GM10248 (cell line): ENCODE data around the gene RPH3AL.
"Not testable (repeated sequence)": the region's sequence is repeated elsewhere in the genome, so short reads cannot be mapped to it uniquely, and the experiment has no call there.

ENCODE experiments used
- CTCF ChIA-PET: fragments of 300-600 bp; sonication (Branson Sonifier 250); formaldehyde crosslinking; extraction: SDS; loops from one replicate; lab custom pipeline; 2021; ENCODE audit warnings: antibody characterized with exemption; lab: Yijun Ruan, JAX
- POLR2A ChIA-PET: fragments of 350-650 bp; sonication (Branson Sonifier 250); formaldehyde crosslinking; extraction: SDS; loops from one replicate; lab custom pipeline; 2020; ENCODE audit warnings: antibody characterized with exemption; lab: Yijun Ruan, JAX
- DNase-seq: peaks from one replicate; pipeline ENCODE4 v3.0.0; 2012; ENCODE audit errors: extremely low spot score
- CTCF ChIP-seq: IDR thresholded peaks from 2 replicates; pipeline ENCODE4 v1.5.1; 2012; ENCODE audit warnings: mild to moderate bottlenecking, low read depth; ENCODE audit errors: extremely low read depth, missing control alignments, control extremely low read depth

RPH3AL gene

GRCh38 chr17:319266-319665 lies 33.3 kb downstream of the RPH3AL start:
- ChIA-PET POLR2A (no interaction called here), CTCF (no interaction called here)
- DNase-seq, result no peak
- TF ChIP-seq CTCF, result no peak

GRCh38 chr17:317070-317469 lies 35.5 kb downstream of the RPH3AL start:
- CTCF ChIA-PET, POLR2A ChIA-PET, DNase-seq: not testable (repeated sequence)

- DNase-seq, CTCF ChIA-PET, POLR2A ChIA-PET: not testable (repeated sequence)
These were observed 37.2 kb downstream of the RPH3AL start for GRCh38 chr17:315399-315798.

GRCh38 chr17:314614-314944 lies 38.0 kb downstream of the RPH3AL start:
- CTCF ChIA-PET, POLR2A ChIA-PET, DNase-seq: not testable (repeated sequence)

- POLR2A ChIA-PET, result no interaction called here
- TF ChIP-seq CTCF, result no peak
- CTCF ChIA-PET, result no interaction called here
- no peak for DNase-seq
These were observed 38.5 kb downstream of the RPH3AL start for GRCh38 chr17:313911-314613.

- POLR2A ChIA-PET, result no interaction called here
- DNase-seq, result no peak
- CTCF ChIA-PET, result no interaction called here
- no peak for TF ChIP-seq CTCF
These were observed 39.4 kb downstream of the RPH3AL start for GRCh38 chr17:313231-313630.

GRCh38 chr17:312476-313148 lies 40.0 kb downstream of the RPH3AL start:
- POLR2A ChIA-PET, result no interaction called here
- CTCF ChIA-PET, result no interaction called here
- no peak for TF ChIP-seq CTCF
- no peak for DNase-seq

GRCh38 chr17:311119-311782 lies 41.4 kb downstream of the RPH3AL start:
- no peak for DNase-seq
- TF ChIP-seq CTCF, result no peak
- CTCF ChIA-PET, result no interaction called here
- POLR2A ChIA-PET, result no interaction called here
